Measurements from ENCODE around the gene AQP12A.

AQP12A gene

GRCh38 chr2:240724431-240724830 lies 32.8 kb downstream of the AQP12A start:
- TF ChIP-seq CTCF (IDR thresholded peaks at IDR 0.05; ENCODE audit: low read depth, low read length): no peak
- no peak overlapping the region for H3K27ac ChIP-seq
- H3K27me3 ChIP-seq (ENCODE audit: insufficient read depth, low read depth, severe bottlenecking): no peaks in the 10 kb centered on the region
- no peak for DNase-seq
- H3K36me3 ChIP-seq: peaks cover 96% of the 10 kb centered on the region
- no peak overlapping the region for H3K4me3 ChIP-seq (ENCODE audit: low read depth, low read length)
- no peaks in the 10 kb centered on the region for H3K9me3 ChIP-seq (ENCODE audit: severe bottlenecking)

- TF ChIP-seq CTCF (IDR thresholded peaks at IDR 0.05; ENCODE audit: low read depth, low read length): no peak
- Histone ChIP-seq H3K36me3 (peaks cover 91% of the 10 kb centered on the region), H3K4me3 (ENCODE audit: low read depth, low read length) (no peak overlapping the region), H3K9me3 (ENCODE audit: severe bottlenecking) (no peaks in the 10 kb centered on the region), H3K27me3 (ENCODE audit: insufficient read depth, low read depth, severe bottlenecking) (no peaks in the 10 kb centered on the region), H3K27ac (peak overlapping the region; percentile 26)
- no peak for DNase-seq
Measured at GRCh38 chr2:240725266-240725665, 33.6 kb downstream of the AQP12A start.

- Histone ChIP-seq H3K27me3 (ENCODE audit: insufficient read depth, low read depth, severe bottlenecking) (no peaks in the 10 kb centered on the region), H3K4me3 (ENCODE audit: low read depth, low read length) (no peak overlapping the region), H3K9me3 (ENCODE audit: severe bottlenecking) (no peaks in the 10 kb centered on the region), H3K36me3 (peaks cover 87% of the 10 kb centered on the region), H3K27ac (peak overlapping the region; percentile 26)
- DNase-seq: no peak
- no peak for TF ChIP-seq CTCF (IDR thresholded peaks at IDR 0.05; ENCODE audit: low read depth, low read length)
Measured at GRCh38 chr2:240725671-240726070, 34.0 kb downstream of the AQP12A start.

GRCh38 chr2:240726876-240727275 lies 35.2 kb downstream of the AQP12A start:
- Histone ChIP-seq H3K36me3 (peaks cover 75% of the 10 kb centered on the region), H3K9me3 (ENCODE audit: severe bottlenecking) (no peaks in the 10 kb centered on the region), H3K27ac (0 out of 2 replicates have a peak overlapping the region, but pooled peaks have one; percentile 6)

GRCh38 chr2:240727439-240727838 lies 35.8 kb downstream of the AQP12A start:
- H3K36me3 ChIP-seq: peaks cover 69% of the 10 kb centered on the region
- H3K4me3 ChIP-seq (ENCODE audit: low read depth, low read length): no peak overlapping the region
- H3K9me3 ChIP-seq (ENCODE audit: severe bottlenecking): no peaks in the 10 kb centered on the region
- H3K27me3 ChIP-seq (ENCODE audit: insufficient read depth, low read depth, severe bottlenecking): no peaks in the 10 kb centered on the region
- no peak for DNase-seq
- H3K27ac ChIP-seq: no peak overlapping the region
- no peak for TF ChIP-seq CTCF (IDR thresholded peaks at IDR 0.05; ENCODE audit: low read depth, low read length)

More at GRCh38 chr2:240726876-240727275, 35.2 kb downstream of the AQP12A start:
- H3K4me3 ChIP-seq (ENCODE audit: low read depth, low read length): no peak overlapping the region
- no peaks in the 10 kb centered on the region for H3K27me3 ChIP-seq (ENCODE audit: insufficient read depth, low read depth, severe bottlenecking)
- no peak for TF ChIP-seq CTCF (IDR thresholded peaks at IDR 0.05; ENCODE audit: low read depth, low read length)
- no peak for DNase-seq

- no peaks in the 10 kb centered on the region for H3K9me3 ChIP-seq (ENCODE audit: severe bottlenecking)
- no peak overlapping the region for H3K4me3 ChIP-seq (ENCODE audit: low read depth, low read length)
- no peak for TF ChIP-seq CTCF (IDR thresholded peaks at IDR 0.05; ENCODE audit: low read depth, low read length)
- H3K27ac ChIP-seq: peak overlapping the region; percentile 28; the same call in 1 of the 2 replicates
- H3K36me3 ChIP-seq: peaks cover 64% of the 10 kb centered on the region
- DNase-seq: no peak
- H3K27me3 ChIP-seq (ENCODE audit: insufficient read depth, low read depth, severe bottlenecking): no peaks in the 10 kb centered on the region
Measured at GRCh38 chr2:240727913-240728312, 36.2 kb downstream of the AQP12A start.
